B cell (primary cell): ENCODE measurements around the gene DUSP14. TPM values are rescaled to one million over a fixed set of nuclear protein-coding genes. Genes with fewer than 3 reads are reported as not detected.

Source experiments
- ATAC-seq: fragments of 200-7000 bp; cut with Tn5 transposase; one replicate; pipeline ENCODE4 v1.10.0; 2021; ENCODE audit warnings: low read depth, mild to moderate bottlenecking, moderate number of reproducible peaks, moderate library complexity
- CTCF ChIA-PET: fragments of 350-600 bp; sonication (Branson Sonifier 250); formaldehyde crosslinking; loops from one replicate; lab custom pipeline; 2021; ENCODE audit warnings: antibody characterized with exemption, inconsistent platforms; lab: Charles Lee
- POLR2A ChIA-PET: fragments of 350-600 bp; sonication (Branson Sonifier 250); formaldehyde crosslinking; loops from one replicate; lab custom pipeline; 2021; ENCODE audit warnings: antibody characterized with exemption; lab: Charles Lee
- DNase-seq: peaks from one replicate; pipeline ENCODE4 v3.0.0; 2013
- H2AFZ ChIP-seq: 2 replicates; pipeline ENCODE4 v1.6.1; 2012; ENCODE audit warnings: mild to moderate bottlenecking, low read depth, low read length; ENCODE audit not compliant: insufficient read depth, poor library complexity, severe bottlenecking
- H3K27ac ChIP-seq, 2 donors: 1 replicate in 1 of 2; 2 replicates in 1 of 2; pipeline ENCODE4 v1.5.1; 2012 to 2013; ENCODE audit warnings: low read length in 2 of 2, mild to moderate bottlenecking in 2 of 2, moderate library complexity in 1 of 2
- H3K27me3 ChIP-seq, 4 experiments: fragments of 200-600 bp in 1 of 4; sonication (generic) in 1 of 4; replicated peaks in 1 of 4; 1 replicate in 2 of 4; 2 replicates in 2 of 4; pipeline versions ENCODE4 v1.6.1 to v1.7.0; 2013 to 2016; ENCODE audit warnings: low read length in 3 of 4, mild to moderate bottlenecking in 2 of 4, mixed read lengths in 1 of 4, moderate library complexity in 1 of 4; ENCODE audit not compliant: insufficient read depth in 4 of 4, control insufficient read depth in 3 of 4; ENCODE audit errors: control extremely low read depth in 1 of 4
- H3K36me3 ChIP-seq, 2 experiments: replicated peaks in 1 of 2; 1 replicate in 1 of 2; 2 replicates in 1 of 2; pipeline versions ENCODE4 v1.6.1 to v1.7.1; 2013; ENCODE audit warnings: low read length in 1 of 2; ENCODE audit not compliant: insufficient read depth in 2 of 2, control insufficient read depth in 1 of 2; ENCODE audit errors: control extremely low read depth in 1 of 2, extremely low read depth in 1 of 2
- H3K4me1 ChIP-seq, 2 donors: fragments of 200-600 bp in 1 of 2; sonication (generic) in 1 of 2; 1 replicate in 1 of 2; 2 replicates in 1 of 2; pipeline versions ENCODE4 v1.5.1 to v1.6.1; 2013 to 2017; ENCODE audit warnings: low read length in 2 of 2; ENCODE audit not compliant: control insufficient read depth in 2 of 2, insufficient read depth in 2 of 2
- H3K4me2 ChIP-seq: replicated peaks from 2 replicates; pipeline ENCODE3; 2012; ENCODE audit warnings: mild to moderate bottlenecking, low read depth, low read length; ENCODE audit not compliant: poor library complexity, severe bottlenecking
- H3K4me3 ChIP-seq, 5 experiments: fragments of 200-600 bp in 1 of 5; sonication (generic) in 1 of 5; 1 replicate in 3 of 5; 2 replicates in 2 of 5; pipeline versions ENCODE4 v1.5.1 to v1.7.0; 2011 to 2016; ENCODE audit warnings: low read length in 4 of 5, mild to moderate bottlenecking in 4 of 5, low read depth in 2 of 5, control low read depth in 1 of 5, moderate library complexity in 1 of 5; ENCODE audit not compliant: insufficient read depth in 1 of 5; ENCODE audit errors: control extremely low read depth in 1 of 5, extremely low read depth in 1 of 5
- H3K79me2 ChIP-seq: fragments of 200-600 bp; sonication (generic); one replicate; pipeline ENCODE4 v1.6.0; 2016; ENCODE audit warnings: low read length; ENCODE audit not compliant: control insufficient read depth, insufficient read depth
- H3K9ac ChIP-seq: fragments of 200-600 bp; sonication (generic); 2 replicates; pipeline ENCODE4 v1.6.1; 2017; ENCODE audit warnings: mild to moderate bottlenecking, low read length, moderate library complexity
- H3K9me3 ChIP-seq, 3 donors: one replicate each; pipeline versions ENCODE4 v1.6.1 to v1.7.1; 2013; ENCODE audit warnings: low read length in 2 of 3; ENCODE audit not compliant: control insufficient read depth in 2 of 3, insufficient read depth in 1 of 3; ENCODE audit errors: control extremely low read depth in 1 of 3
- H4K20me1 ChIP-seq: 2 replicates; pipeline ENCODE4 v1.6.0; 2012; ENCODE audit warnings: mild to moderate bottlenecking, low read length; ENCODE audit not compliant: insufficient read depth, control insufficient read depth, poor library complexity, severe bottlenecking
- H3K27ac Mint-ChIP-seq: one replicate; pipeline ENCODE4 v1.8.0; 2021; ENCODE audit warnings: mixed read lengths
- H3K27me3 Mint-ChIP-seq: one replicate; pipeline ENCODE4 v1.8.0; 2021; ENCODE audit warnings: mixed read lengths
- H3K4me1 Mint-ChIP-seq: one replicate; pipeline ENCODE4 v1.8.0; 2021; ENCODE audit warnings: mixed read lengths
- H3K4me3 Mint-ChIP-seq: one replicate; pipeline ENCODE4 v1.8.0; 2021; ENCODE audit warnings: mixed read lengths
- H3K9me3 Mint-ChIP-seq: one replicate; pipeline ENCODE4 v1.8.0; 2022; ENCODE audit warnings: mixed read lengths; ENCODE audit not compliant: insufficient read depth
- EZH2 ChIP-seq: IDR thresholded peaks from 2 replicates; pipeline ENCODE4 v1.6.1; 2012; ENCODE audit warnings: borderline replicate concordance, low read depth, mild to moderate bottlenecking, moderate library complexity, low read length; ENCODE audit not compliant: insufficient read depth, poor library complexity, severe bottlenecking
- WGBS: methylation state at CpG from one replicate; pipeline ENCODE4 v1.1.5; 2013; ENCODE audit warnings: missing lambda C conversion rate; ENCODE audit not compliant: insufficient coverage; 5-methylcytosine and 5-hydroxymethylcytosine counted together
- intact Hi-C: fragments of 100-400 bp; cut with micrococcal nuclease; formaldehyde crosslinking; loops from one replicate; pipeline ENCODE4 v1.10.0; 2022
- polyA plus RNA-seq: library from polyadenylated mRNA; depleted of rRNA; stranded (reverse); fragments of >200 nt; gene quantifications from 2 replicates; pipeline ENCODE4 v1.2.3, GENCODE V29; 2012
- total RNA-seq, 2 donors: library from RNA; stranded (reverse); fragments of 120-200 nt in 1 of 2; gene quantifications; 1 replicate in 1 of 2; 2 replicates in 1 of 2; pipeline versions ENCODE4 v1.2.3 to v1.2.4, GENCODE V29; 2013 to 2022
- TF ChIP-seq, protein P1 (sequence below): fragments of 200-600 bp; IDR thresholded peaks from one replicate; pipeline ENCODE4 v1.8.0; 2022; ENCODE audit warnings: antibody characterized with exemption, mild to moderate bottlenecking

Gene DUSP14
- total and polyA plus RNA-seq, 2 donors (not counting 1 experiment from before 2014, with no cell fraction given), result 3.1 to 5.1 TPM

DNA sequence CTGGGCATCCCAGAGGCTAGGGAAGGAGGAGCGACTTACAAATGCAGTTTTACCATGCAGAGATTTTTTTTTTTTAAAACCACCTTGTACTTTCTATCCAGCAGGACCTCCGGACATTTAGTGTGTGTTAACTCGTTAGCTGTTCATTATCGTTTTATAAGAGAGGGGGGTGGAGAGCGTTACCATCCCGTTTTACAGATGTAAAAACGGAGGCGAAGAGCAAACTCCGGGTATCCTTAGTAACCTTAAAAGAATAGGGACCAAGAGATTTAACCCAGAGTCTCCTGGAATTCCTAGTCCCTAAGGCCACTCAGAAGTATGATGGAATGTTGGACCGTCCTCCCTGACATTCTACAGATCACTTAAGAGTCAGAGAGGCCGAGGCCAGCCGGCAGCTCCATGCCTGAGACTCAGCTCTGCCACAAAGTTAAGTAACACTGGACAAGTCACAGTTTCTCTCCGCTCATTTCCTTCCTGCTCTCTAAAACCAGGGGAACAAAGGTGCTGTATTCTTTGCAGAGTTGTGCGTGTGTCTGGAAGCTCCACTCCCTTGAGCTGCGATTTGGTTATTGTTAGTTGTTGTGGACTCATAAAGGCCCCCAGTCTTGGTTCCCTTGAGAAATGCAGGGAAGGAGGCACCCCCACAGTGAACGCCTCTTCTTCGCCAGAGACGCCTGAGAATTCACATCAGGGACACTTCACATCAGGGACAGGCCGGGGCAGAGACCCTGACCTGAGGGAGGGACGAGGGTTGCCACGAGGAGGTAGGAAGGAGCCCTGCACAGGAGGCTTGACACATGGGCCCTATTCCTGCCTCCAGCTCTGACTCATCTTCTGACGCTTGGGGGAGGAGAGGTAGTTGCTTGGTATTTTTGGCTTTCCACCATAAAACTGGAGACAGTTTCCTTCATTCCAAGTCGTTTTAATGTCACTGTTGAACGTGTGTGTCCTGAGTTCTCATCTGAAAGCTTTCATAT, 1.2 kb downstream of the DUSP14 start:
- H3K4me2 ChIP-seq, result peak overlapping the region; percentile 98
- peak; percentile 17 for DNase-seq
- intact Hi-C loops, result loop anchor here (1.0 kb wide), 1 partner anchor 132 kb away; no protein-coding TSS in a partner anchor
- 43% methylated on average over 11 of the region's 24 CpGs for WGBS
- no peaks in the 10 kb centered on the region for H3K27me3 Mint-ChIP-seq
- H3K9me3 Mint-ChIP-seq, result no peaks in the 10 kb centered on the region
- no peak for ATAC-seq
- peaks cover 28% of the 10 kb centered on the region for H3K4me1 Mint-ChIP-seq
- peak overlapping the region; percentile 68 for H3K9ac ChIP-seq
- TF ChIP-seq EZH2, result no peak
- TF ChIP-seq, protein P1, sequence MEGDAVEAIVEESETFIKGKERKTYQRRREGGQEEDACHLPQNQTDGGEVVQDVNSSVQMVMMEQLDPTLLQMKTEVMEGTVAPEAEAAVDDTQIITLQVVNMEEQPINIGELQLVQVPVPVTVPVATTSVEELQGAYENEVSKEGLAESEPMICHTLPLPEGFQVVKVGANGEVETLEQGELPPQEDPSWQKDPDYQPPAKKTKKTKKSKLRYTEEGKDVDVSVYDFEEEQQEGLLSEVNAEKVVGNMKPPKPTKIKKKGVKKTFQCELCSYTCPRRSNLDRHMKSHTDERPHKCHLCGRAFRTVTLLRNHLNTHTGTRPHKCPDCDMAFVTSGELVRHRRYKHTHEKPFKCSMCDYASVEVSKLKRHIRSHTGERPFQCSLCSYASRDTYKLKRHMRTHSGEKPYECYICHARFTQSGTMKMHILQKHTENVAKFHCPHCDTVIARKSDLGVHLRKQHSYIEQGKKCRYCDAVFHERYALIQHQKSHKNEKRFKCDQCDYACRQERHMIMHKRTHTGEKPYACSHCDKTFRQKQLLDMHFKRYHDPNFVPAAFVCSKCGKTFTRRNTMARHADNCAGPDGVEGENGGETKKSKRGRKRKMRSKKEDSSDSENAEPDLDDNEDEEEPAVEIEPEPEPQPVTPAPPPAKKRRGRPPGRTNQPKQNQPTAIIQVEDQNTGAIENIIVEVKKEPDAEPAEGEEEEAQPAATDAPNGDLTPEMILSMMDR, result no peak
- no peak overlapping the region for H3K27ac ChIP-seq
- peak overlapping the region; percentile 88 for H3K4me3 Mint-ChIP-seq
- peaks cover 0 to 4% (median 0%) of the 10 kb centered on the region in 4 experiments for H3K27me3 ChIP-seq
- no peaks in the 10 kb centered on the region for H3K9me3 ChIP-seq
- H3K36me3 ChIP-seq, result no peaks in the 10 kb centered on the region
- ChIA-PET POLR2A (interaction anchor here (0.6 kb wide), 1 partner anchor 161 kb away, joined by 3 read pairs; no protein-coding TSS in a partner anchor), CTCF (no interaction called here)
- no peaks in the 10 kb centered on the region for H3K79me2 ChIP-seq
- H3K27ac Mint-ChIP-seq, result peak overlapping the region; percentile 88
- H2AFZ ChIP-seq, result peak overlapping the region; percentile 75
- H4K20me1 ChIP-seq, result no peaks in the 10 kb centered on the region
- H3K4me3 ChIP-seq, result peak overlapping the region; percentile 35 to 73 (median 61)
- H3K4me1 ChIP-seq, result peaks cover 17 to 23% of the 10 kb centered on the region in 2 donors

GRCh38 chr17:37492167-37492566, 2.5 kb downstream of the DUSP14 start:
- Histone ChIP-seq H3K27me3 (peaks cover 0 to 4% (median 0%) of the 10 kb centered on the region in 4 experiments), H3K9ac (no peak overlapping the region), H2AFZ (no peak overlapping the region), H4K20me1 (no peaks in the 10 kb centered on the region), H3K4me3 (no peak overlapping the region), H3K4me1 (peaks cover 17 to 23% of the 10 kb centered on the region in 2 donors), H3K79me2 (no peaks in the 10 kb centered on the region), H3K9me3 (no peaks in the 10 kb centered on the region), H3K4me2 (no peak overlapping the region), H3K36me3 (no peaks in the 10 kb centered on the region), H3K27ac (no peak overlapping the region)
- ATAC-seq (no peak), DNase-seq (no peak)
- Mint-ChIP-seq H3K27me3 (no peaks in the 10 kb centered on the region), H3K4me1 (peaks cover 28% of the 10 kb centered on the region), H3K4me3 (no peak overlapping the region), H3K27ac (no peak overlapping the region), H3K9me3 (no peaks in the 10 kb centered on the region)
- TF ChIP-seq, protein P1, result no peak
- TF ChIP-seq EZH2, result no peak
- POLR2A ChIA-PET, result no interaction called here
- intact Hi-C loops, result no loop called here
- CTCF ChIA-PET, result no interaction called here
- WGBS, result no CpG with 5 or more reads among the region's 4 CpGs
